ENCODE measurements around the gene NEMF. TPM values are rescaled to one million over a fixed set of nuclear protein-coding genes. Genes with fewer than 3 reads are reported as not detected.

Gene NEMF
- total RNA-seq, 1 experiment from 2014 or later = 62.7 TPM

GRCh38 chr14:49860988-49861698 lies 8.6 kb upstream of the NEMF start:
- TF ChIP-seq CTCF (IDR thresholded peaks at IDR 0.05; ENCODE audit: insufficient read depth in 1 of 2, low read depth in 1 of 2, low read length in 1 of 2, severe bottlenecking in 1 of 2, unreplicated experiment in 1 of 2) = no peak
- ChIA-PET POLR2A (interaction anchor here (2.7 kb wide), 1 partner anchor 8 kb away, joined by 19 read pairs; the partner anchor contains the start of gene NEMF), CTCF (interaction anchor here (0.6 to 4.1 kb wide), 9 partner anchors 8 to 247 kb away, joined by 3 to 64 read pairs (median 6); partner anchors contain the start of gene NEMF)
- peaks cover 5% of the 10 kb centered on the region; the same call in 1 of the 2 replicates for H3K4me1 ChIP-seq
- Mint-ChIP-seq H3K4me3 (ENCODE audit: unreplicated experiment) (no peak overlapping the region), H3K27ac (ENCODE audit: unreplicated experiment) (peak overlapping the region; percentile 29), H3K36me3 (ENCODE audit: insufficient read depth, unreplicated experiment) (peaks cover 22% of the 10 kb centered on the region), H3K4me1 (ENCODE audit: low read depth, unreplicated experiment) (peaks cover 11% of the 10 kb centered on the region), H3K9me3 (ENCODE audit: unreplicated experiment) (no peaks in the 10 kb centered on the region), H3K27me3 (ENCODE audit: insufficient read depth, unreplicated experiment) (peaks cover 3% of the 10 kb centered on the region)
- intact Hi-C loops (cut with micrococcal nuclease; ENCODE audit: unreplicated experiment) = loop anchor here (5.0 kb wide), 1 partner anchor 451 kb away; the partner anchor contains the start of genes DMAC2L and L2HGDH
- no peaks in the 10 kb centered on the region for H3K9me3 ChIP-seq
- BruUV-seq (replicated peaks) = no TSS peak
- no peaks in the 10 kb centered on the region for H3K27me3 ChIP-seq (replicated peaks; ENCODE audit: control insufficient read depth, insufficient read depth, low read length)
- H3K4me3 ChIP-seq (ENCODE audit: low read depth, low read length) = peak overlapping the region; percentile 69
- DNase-seq = no peak
- H3K36me3 ChIP-seq (ENCODE audit: control insufficient read depth, insufficient read depth, low read length) = no peaks in the 10 kb centered on the region

DNA sequence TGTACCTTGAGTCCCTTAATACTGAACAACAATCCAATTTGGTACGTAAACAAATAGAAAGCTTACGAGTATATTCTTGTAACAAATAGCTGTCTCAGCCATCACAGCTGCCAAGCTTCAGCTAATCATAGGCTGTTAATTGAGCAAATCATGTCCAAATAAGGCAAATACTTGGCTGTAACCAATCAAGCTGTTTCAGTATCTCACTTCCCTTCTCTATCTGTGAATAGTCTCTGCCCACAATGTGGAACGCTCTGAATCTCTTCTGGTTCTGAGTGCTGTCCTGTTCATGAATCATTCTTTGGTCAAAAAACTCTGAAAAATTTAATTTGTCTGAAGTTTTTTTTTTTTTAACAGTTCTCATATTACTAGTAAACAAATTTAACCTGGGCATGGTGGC lies 5.8 kb upstream of the NEMF start:
- intact Hi-C loops (cut with micrococcal nuclease; ENCODE audit: unreplicated experiment) = loop anchor here (10.0 kb wide), 1 partner anchor 376 kb away; the partner anchor contains the start of gene SOS2
- no peak for TF ChIP-seq CTCF (IDR thresholded peaks at IDR 0.05; ENCODE audit: insufficient read depth in 1 of 2, low read depth in 1 of 2, low read length in 1 of 2, severe bottlenecking in 1 of 2, unreplicated experiment in 1 of 2)
- Histone ChIP-seq H3K4me3 (ENCODE audit: low read depth, low read length) (no peak overlapping the region), H3K36me3 (ENCODE audit: control insufficient read depth, insufficient read depth, low read length) (no peaks in the 10 kb centered on the region), H3K9me3 (no peaks in the 10 kb centered on the region), H3K4me1 (no peaks in the 10 kb centered on the region), H3K27me3 (replicated peaks; ENCODE audit: control insufficient read depth, insufficient read depth, low read length) (no peaks in the 10 kb centered on the region)
- Mint-ChIP-seq H3K4me3 (ENCODE audit: unreplicated experiment) (no peak overlapping the region), H3K4me1 (ENCODE audit: low read depth, unreplicated experiment) (peaks cover 17% of the 10 kb centered on the region), H3K27ac (ENCODE audit: unreplicated experiment) (no peak overlapping the region), H3K36me3 (ENCODE audit: insufficient read depth, unreplicated experiment) (peaks cover 21% of the 10 kb centered on the region), H3K27me3 (ENCODE audit: insufficient read depth, unreplicated experiment) (peaks cover 3% of the 10 kb centered on the region), H3K9me3 (ENCODE audit: unreplicated experiment) (no peaks in the 10 kb centered on the region)
- BruUV-seq (replicated peaks) = no TSS peak
- no peak for DNase-seq
- ChIA-PET CTCF (no interaction called here), POLR2A (no interaction called here)

GRCh38 chr14:49857427-49858003 lies 4.9 kb upstream of the NEMF start:
- intact Hi-C loops (cut with micrococcal nuclease; ENCODE audit: unreplicated experiment) = loop anchor here (10.0 kb wide), 1 partner anchor 377 kb away; the partner anchor contains the start of gene SOS2
- no peak overlapping the region for H3K4me3 Mint-ChIP-seq (ENCODE audit: unreplicated experiment)
- H3K4me1 Mint-ChIP-seq (ENCODE audit: low read depth, unreplicated experiment) = peaks cover 13% of the 10 kb centered on the region
- no peaks in the 10 kb centered on the region for H3K9me3 Mint-ChIP-seq (ENCODE audit: unreplicated experiment)
- no peaks in the 10 kb centered on the region for H3K4me1 ChIP-seq
- H3K4me3 ChIP-seq (ENCODE audit: low read depth, low read length) = no peak overlapping the region
- H3K27ac Mint-ChIP-seq (ENCODE audit: unreplicated experiment) = no peak overlapping the region
- H3K27me3 Mint-ChIP-seq (ENCODE audit: insufficient read depth, unreplicated experiment) = no peaks in the 10 kb centered on the region
- H3K27me3 ChIP-seq (replicated peaks; ENCODE audit: control insufficient read depth, insufficient read depth, low read length) = no peaks in the 10 kb centered on the region
- ChIA-PET POLR2A (interaction anchor here (0.6 to 0.7 kb wide), 2 partner anchors 89 to 431 kb away, joined by 3 read pairs; no protein-coding TSS in a partner anchor), CTCF (no interaction called here)
- no peaks in the 10 kb centered on the region for H3K9me3 ChIP-seq
- H3K36me3 Mint-ChIP-seq (ENCODE audit: insufficient read depth, unreplicated experiment) = peaks cover 19% of the 10 kb centered on the region
- BruUV-seq (replicated peaks) = no TSS peak
- no peak for DNase-seq
- no peak for TF ChIP-seq CTCF (IDR thresholded peaks at IDR 0.05; ENCODE audit: insufficient read depth in 1 of 2, low read depth in 1 of 2, low read length in 1 of 2, severe bottlenecking in 1 of 2, unreplicated experiment in 1 of 2)
- H3K36me3 ChIP-seq (ENCODE audit: control insufficient read depth, insufficient read depth, low read length) = no peaks in the 10 kb centered on the region
